Activated CD4-positive, alpha-beta T cell treated with anti-CD3 and anti-CD28 coated beads, Interleukin-2, amount 50 U/mL, for 4 hours (primary cell): ENCODE measurements around the gene RPL36AL.
"Not testable (repeated sequence)": the region's sequence is repeated elsewhere in the genome, so short reads cannot be mapped to it uniquely, and the experiment has no call there.

Experiments
- DNase-seq, 2 experiments: peaks; one replicate each; pipeline ENCODE4 v3.0.0-alpha.2; 2020

RPL36AL gene

DNA sequence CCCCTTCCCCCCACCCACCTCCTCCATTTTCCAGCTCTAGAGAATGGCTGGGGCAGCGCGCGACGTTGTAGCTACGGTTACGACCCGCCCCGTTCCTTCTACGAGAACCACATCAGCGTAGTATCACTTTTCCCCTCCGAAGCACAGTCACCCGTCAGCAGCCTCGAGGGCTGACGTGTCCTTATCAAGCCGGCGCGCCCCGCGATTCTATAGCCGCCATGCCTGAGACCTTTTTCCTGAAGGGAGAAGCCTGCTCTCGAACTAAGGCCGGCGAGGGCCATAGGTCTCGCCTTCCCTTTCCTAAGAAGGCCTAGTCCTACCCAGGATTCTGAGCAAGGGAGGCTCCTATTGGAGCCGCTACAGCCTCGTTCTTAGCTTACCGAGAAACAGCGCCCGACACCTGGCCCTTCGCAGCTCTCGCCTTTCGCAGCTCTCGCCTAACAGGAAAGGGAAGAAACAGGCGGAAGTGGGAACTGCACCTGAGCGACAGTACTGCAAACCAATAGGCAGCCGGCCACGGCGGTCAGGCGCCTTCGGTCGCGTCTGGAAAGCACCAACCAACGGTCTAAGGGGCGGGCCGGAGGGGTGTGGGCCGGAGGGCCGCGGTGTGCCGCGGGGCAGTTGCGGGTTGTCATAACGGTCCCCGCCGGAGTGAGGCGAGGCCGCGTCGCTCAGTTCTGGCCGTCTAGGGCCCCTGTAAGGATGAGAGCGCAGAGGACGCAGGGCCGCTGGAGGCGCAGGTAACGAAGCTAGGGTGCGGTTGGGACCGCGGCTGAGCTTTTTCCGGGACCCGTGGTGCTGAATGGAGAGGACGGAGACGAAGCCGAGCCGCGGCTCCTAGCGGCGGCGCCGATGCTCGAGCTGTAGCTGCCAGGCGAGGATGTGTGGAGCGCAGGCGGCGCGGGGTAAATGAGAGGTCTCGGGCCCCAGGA, at the start of gene RPL36AL, which contains the start of gene MGAT2:
Gene RPL36AL (minus strand): TSS at position 445 of the 932 bp plus-strand sequence. CDS start 1,522 bp downstream, outside the sequence.
Gene MGAT2 (plus strand): TSS at position 618 of the 932 bp plus-strand sequence. CDS start 470 bp downstream, outside the sequence.
- peak; percentile 88 to 90 for DNase-seq

DNA sequence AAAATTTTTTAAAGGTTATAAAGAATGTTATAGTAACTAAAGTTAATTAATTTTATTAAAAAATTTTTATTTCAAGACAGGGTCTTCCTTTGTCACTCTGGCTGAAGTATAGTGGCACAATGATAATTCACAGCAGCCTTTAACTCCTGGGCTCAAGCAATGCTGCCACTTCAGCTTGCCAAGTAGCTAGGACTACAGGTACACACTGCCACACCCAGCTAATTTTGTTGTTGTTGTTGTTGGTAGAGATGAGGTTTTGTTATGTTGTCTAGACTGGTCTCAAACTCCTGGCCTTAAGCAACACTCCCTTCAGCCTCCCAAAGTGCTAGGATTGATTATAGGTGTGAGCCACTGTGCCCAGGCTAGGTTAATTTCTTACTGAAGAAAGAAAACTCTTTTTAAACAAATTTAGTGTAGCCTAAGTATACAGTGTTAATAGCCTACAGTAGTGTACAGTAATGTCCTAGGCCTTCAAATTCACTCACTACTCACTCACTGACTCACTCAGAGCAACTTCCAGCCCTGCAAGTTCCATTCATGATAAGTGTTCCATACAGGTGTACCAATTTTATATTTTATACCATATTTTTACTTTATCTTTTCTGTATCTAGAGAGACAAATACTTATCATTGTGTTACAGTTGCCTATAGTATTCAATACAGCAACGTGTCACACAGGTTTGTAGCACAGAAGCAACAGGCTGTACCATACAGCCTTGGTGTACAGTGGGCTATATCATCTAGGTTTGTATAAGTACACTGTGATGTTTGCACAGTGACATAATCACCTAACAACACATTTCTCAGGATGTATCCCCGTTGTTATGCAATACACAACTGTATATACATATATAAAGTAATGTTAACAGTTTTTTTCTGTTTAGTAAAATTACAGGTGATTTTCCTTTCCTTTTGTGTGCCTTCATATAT, 39.4 kb upstream of the RPL36AL start:
- no peak for DNase-seq

DNA sequence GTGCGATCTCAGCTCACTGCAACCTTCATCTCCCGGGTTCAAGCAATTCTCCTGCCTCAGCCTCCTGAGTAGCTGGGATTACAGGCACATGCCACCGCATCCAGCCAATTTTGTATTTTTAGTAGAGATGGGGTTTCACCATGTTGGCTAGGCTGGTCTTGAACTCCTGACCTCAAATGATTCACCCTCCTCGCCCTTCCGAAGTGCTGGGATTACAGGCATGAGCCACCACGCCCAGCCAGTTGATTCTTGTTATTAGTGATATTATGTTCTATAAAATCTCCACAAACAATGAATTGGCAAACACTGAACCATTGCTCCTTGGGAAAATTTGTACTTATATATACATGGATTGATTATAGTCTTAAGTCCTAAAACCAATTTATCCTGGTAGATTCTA, 37.1 kb upstream of the RPL36AL start:
- DNase-seq: not testable (repeated sequence)

DNA sequence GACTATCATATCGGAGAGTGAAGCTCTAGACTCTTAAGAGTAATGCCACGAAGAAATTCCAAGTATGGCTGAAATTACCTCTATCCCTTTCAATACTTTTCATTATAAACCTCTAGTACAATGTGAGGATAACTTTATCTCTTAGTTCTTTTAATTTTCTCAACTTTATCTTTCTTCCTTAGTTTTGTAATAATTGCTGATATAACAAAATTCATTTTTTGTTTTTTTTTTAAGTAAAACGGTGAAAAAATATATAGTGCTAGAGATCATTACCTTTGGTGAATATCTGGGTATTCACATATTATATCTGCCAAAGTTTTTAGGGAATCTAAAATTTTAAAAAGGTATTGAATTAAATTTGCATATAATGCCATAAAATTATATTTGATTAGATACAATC, 34.1 kb upstream of the RPL36AL start:
- DNase-seq: no peak

DNA sequence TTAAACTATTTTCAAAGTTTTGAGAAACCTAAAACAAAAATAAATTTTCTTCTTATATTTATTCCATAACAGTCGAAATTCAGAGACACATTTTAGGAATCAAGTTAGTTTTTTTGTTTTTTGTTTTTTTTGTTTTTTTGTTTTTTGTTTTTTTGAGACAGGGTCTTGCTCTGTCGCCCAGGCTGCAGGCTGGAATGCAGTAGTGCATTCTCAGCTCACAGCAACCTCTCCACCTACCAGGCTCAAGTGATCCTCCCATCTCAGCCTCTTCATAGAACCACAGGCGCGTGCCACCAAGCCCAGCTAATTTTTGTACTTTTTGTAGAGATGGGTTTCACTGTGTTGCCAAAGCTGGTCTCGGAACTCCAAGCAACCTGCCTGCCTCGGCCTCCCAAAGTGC, 33.1 kb upstream of the RPL36AL start:
- no peak for DNase-seq

DNA sequence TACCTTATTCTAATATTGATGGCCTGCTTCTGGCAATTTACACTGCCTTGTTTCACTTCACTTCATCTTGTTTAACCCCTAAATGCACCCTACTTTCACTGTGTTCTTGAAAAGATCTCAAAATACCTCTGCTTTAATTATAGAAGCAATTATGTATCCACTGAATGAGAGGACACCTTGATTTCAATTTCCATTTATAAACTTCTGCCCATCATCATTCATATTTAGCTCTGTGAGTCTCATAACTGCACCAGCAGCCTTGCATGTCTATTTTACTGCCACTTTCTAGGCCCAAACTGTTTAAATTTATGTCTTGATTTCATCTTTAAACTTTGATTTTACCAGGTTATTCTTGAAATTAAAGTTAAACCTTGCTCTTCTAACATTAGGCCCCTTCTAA, 21.7 kb upstream of the RPL36AL start:
- DNase-seq: no peak

DNA sequence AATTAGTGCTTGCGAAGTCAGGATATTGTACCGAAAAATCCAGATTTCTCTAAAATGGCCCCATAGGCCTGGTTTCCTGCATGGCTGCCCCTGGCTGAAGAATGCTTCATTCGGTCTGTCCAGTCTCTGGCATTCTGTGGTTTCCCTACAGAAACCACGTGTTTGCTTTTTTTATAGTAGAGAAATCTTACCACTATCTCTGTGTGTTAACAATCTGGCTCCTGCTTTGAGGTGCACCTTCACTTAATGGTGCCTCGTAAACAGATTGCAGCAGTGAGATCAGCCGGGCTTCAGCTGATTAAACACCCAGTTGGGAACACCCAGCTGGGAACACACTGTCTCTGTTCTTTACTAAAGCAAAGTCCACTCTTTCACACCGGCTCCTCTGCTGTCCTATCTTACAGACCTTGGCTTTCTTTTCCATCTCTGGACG, 21.3 kb upstream of the RPL36AL start:
- no peak for DNase-seq

DNA sequence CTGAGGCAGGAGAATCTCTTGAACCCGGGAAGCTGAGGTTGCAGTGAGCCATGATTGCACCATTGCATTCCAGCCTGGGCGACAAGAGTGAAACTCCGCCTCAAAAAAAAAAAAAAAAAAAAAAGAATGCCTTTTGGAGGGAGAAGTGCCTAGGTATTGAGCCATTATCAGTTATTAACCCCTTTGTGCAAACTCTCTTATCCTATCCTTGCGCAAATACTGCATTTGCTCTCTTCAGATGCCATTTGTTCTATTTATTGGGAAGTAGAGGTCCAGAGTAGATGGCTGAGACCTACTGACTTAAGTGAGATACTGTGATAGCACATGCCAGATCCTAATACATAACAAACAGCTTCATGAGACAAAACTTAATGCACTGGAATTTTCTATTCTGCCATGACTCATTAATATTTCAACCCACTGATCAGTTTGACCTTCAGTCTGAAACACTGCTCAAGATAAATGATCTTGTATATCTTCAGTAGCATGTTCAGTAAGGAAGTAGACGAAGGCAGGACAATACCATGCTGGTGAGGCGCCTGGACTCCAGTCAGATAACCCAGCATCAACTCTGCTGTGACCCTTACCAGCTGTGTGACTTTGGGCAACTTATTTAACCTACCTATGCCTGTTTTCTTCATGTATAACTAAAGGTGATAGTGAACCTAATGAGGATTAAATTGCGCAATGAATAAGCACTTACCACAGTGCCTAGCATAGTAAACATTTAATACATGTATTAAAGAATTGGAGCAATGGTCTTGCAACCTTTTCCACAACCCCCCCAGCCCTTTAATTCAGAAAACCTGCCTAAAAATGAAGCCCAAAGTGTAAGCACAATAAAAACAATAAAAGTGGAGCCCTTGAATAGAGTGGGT, 20.4 kb upstream of the RPL36AL start:
- no peak for DNase-seq

DNA sequence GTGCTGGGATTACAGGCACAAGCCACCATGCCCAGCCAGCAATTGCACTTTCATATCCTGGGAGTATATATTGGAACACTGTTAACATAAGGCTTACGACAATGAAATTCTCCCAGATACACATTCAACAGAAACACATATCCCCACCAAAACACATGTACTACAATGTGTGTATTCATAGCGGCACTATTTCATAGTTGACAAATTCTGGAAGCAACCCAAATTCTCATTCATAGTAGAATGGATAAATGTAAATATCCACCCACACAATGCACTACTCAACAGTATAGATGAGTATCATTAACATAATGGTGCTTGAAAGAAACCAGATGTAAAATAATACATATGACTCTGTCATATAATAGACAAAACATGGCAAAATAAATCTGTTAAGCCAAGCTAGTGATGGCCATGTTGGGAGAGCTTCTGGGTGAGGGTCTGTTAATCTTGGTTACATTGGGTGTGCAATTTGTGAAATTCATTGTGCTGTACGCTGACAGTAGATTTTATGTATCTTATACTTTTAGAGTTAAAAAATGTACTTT, 17.2 kb upstream of the RPL36AL start:
- no peak for DNase-seq

DNA sequence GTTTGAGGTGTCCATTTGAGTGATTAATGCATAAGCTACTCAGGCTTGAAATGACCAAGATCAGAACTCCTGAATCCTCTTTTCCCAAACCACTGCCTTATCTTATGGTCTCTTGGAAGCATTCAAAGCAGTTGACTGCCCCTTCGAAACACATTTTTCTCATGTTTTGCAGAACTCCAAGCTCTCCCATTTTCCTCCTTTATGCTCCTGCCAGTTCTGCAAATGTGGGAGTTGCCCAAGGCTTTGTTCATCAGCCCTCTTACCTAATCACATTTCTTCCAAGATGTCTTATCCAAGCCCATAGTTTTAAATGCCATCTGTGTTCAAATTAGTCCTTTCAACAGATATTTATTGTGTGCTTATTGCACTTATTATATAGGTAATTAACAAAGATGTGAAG, 16.4 kb upstream of the RPL36AL start:
- DNase-seq: no peak

DNA sequence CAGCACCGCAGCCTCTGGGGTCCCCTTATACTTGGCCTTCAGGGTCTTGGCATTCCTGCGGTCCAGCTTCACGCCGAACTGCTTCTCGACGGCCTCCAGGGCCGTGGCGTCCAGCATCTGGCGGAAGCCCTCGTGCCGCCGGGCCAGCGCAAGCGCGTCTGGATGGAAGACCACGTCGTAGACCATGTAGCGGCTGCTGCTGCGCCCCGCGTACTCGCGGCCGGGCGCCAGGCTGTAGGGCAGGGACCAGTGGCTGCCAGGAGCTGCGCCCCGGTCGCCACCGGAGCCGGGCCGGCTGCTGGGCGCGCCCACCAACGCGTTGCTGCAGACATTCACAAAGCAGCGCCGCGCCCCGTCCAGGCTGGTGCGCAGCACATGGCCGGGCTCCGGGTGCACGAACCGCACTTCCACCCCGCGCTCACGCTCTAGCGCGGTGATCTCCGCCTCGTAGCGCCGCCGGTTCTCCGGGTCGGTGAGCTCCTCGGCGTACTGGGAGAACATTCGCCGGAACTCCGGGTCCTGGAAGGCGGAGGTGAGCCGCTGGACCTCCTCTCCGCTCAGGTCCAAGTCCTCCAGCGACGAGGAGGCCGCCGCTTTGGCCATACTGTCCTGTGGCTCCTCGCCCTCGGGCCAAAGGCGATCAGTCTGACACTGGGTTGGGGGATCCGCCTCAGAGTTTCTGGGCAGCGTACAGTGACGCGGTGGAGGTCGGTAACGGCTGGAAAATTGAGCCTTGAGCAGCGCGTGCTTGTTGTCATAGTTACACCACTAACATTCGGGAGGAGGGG, 14.3 kb upstream of the RPL36AL start, which contains the start of gene DNAAF2:
Gene DNAAF2 (minus strand): TSS at position 698 of the 788 bp plus-strand sequence. CDS start 95 bp downstream, at position 603.
- DNase-seq: peak; percentile 50 to 56

DNA sequence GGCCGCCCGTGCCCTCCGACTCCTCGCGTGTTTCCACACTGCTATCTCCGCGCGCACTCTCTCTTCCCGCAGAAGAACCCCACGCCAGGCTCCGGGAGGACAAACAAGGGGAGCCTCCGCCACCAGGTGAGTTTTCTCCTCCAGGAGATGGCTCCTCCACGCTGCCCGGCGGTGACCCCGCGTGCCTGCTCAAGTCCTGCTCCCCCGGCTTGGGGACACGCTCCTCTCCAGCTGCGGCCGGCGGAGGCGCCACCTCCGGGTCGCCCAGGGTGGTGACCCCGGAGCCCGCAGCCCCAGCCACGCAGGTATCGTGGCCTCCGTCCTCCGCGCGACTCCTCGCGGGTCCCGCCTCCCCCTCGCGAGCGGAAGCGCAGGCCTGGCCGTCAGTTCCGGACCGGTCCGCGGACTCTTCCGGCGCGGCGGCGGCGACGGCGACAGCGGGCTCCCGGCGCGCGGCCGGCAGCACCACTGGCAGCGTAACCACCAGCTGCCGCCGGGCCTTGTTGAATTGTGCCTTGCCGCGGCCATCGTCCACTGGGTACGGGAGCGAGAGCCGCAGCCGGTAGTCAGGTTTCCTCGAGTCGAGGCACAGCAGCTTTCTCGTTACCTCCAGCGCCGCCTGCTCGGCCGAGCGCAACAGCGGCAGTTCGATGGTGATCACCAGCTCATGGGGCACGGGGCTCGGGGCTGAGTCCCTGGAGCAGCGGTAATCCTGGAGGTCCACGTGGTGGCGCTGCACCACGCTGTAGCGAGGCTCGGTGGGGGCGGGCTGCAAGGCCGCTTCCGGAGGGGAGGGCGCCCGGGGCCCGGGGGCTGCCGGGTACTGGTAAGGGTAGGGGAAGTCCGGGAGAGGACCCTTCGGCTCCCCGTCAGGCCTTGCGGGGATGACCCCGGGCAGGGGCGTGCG, 13.5 kb upstream of the RPL36AL start:
- peak; percentile 90 to 94 for DNase-seq

DNA sequence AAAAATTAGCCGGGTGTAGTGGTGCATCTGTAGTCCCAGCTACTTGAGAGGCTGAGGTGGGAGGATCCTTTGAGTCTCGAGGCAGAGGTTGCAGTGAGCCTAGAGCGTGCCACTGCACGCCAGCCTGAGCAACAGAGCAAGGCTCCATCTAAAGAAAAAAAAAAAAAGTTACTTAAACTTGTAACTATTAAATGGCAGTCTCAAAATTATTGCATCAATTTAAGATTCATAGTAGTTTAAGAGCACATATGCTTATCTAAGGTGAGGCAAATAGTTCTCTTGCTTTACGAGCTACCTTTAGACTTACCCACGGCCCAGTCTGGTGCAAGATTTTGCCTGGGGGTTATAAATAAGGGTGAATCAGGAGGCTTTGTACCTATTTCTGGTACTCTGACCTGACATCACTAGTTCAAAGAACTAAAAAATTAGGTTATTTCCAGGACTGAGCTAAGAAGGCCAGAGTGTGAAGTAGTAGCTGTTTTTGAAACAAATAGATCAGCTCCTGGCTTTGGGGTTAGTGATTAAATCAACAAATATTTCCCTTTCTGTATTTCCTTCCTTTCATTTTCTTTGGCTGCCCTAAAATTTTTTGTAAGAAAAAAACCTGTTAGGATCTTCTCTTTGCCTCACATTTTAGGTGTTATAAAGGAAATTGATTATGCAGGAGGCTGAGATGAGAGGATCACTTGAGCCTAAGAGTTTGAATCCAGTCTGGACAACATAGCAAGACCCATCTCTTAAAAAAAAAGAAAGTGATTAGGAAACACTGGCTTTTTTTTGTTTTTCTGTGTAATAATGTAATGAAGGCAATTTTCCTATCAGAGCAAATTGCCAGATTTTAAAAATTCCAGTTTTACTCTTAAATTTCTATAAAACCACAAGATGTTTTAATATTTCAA, 3.8 kb upstream of the RPL36AL start:
- DNase-seq: no peak

DNA sequence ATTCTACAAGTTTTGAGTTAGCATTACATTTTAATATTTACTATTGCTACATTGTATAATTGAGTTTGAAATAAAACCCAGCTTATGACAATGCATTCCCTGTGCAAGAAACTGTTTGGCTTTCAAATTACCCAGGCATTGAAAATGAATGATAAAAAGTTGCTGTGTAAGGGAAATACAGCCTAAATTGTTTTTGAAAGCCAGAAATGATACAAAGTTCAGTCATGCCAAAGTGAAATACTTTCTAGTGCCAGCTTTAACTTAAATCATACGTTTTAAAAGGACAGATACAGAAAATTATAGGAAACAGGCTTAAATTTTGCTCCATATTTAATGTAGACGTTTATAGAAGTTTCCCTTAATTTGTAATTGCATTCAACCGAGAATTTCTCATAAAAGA, 3.0 kb upstream of the RPL36AL start:
- no peak for DNase-seq

DNA sequence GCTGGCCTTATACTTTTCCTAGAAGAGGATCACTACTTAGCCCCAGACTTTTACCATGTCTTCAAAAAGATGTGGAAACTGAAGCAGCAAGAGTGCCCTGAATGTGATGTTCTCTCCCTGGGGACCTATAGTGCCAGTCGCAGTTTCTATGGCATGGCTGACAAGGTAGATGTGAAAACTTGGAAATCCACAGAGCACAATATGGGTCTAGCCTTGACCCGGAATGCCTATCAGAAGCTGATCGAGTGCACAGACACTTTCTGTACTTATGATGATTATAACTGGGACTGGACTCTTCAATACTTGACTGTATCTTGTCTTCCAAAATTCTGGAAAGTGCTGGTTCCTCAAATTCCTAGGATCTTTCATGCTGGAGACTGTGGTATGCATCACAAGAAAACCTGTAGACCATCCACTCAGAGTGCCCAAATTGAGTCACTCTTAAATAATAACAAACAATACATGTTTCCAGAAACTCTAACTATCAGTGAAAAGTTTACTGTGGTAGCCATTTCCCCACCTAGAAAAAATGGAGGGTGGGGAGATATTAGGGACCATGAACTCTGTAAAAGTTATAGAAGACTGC, 1.7 kb upstream of the RPL36AL start:
- no peak for DNase-seq

DNA sequence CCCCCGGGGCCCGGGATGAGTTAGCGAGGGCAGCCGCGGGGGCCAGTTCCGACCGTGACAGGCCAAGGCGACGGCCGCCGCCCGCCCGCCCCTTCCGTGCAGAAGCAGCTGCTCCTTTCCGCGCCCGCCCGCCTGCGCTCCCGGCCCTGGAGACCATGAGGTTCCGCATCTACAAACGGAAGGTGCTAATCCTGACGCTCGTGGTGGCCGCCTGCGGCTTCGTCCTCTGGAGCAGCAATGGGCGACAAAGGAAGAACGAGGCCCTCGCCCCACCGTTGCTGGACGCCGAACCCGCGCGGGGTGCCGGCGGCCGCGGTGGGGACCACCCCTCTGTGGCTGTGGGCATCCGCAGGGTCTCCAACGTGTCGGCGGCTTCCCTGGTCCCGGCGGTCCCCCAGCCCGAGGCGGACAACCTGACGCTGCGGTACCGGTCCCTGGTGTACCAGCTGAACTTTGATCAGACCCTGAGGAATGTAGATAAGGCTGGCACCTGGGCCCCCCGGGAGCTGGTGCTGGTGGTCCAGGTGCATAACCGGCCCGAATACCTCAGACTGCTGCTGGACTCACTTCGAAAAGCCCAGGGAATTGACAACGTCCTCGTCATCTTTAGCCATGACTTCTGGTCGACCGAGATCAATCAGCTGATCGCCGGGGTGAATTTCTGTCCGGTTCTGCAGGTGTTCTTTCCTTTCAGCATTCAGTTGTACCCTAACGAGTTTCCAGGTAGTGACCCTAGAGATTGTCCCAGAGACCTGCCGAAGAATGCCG, 872 bp upstream of the RPL36AL start:
- peak; percentile 36 to 50 for DNase-seq

DNA sequence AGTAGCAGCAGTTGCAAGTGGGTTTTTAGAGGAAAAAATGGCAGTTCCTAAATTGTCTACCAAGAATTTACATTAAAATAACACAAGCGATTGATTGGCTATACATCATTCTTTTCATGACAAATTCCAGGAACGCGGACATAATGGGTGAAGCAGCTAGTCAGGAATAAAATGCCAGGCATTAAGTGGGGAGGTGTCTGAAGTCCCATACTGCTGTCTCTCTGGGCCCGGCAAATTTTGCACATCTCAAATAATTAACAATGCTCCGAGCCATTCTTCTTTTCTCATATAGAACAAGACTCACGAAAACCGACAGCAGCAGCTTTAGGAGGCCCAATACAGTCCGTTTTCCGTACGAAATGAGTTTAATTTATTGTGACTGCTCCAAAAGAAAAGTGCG, 696 bp downstream of the RPL36AL start:
- DNase-seq: no peak

DNA sequence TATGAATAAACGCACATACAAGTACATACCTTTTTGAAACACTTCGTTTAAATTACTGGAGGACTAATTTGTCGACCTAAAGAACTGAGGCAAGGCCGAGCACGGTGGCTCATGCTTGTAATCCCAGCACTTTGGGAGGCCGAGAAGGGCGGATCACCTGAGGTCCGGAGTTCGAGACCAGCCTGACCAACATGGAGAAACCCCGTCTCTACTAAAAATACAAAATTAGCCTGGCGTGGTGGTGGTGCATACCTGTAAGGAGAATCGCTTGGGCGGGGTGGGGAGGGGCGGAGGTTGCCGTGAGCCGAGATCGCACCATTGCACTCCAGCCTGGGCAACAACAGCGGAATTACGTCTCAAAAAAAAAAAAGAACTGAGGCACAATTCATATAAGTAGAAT, 1.2 kb downstream of the RPL36AL start:
- DNase-seq: not testable (repeated sequence)
